ENCODE data around the gene CBARP.

DNA sequence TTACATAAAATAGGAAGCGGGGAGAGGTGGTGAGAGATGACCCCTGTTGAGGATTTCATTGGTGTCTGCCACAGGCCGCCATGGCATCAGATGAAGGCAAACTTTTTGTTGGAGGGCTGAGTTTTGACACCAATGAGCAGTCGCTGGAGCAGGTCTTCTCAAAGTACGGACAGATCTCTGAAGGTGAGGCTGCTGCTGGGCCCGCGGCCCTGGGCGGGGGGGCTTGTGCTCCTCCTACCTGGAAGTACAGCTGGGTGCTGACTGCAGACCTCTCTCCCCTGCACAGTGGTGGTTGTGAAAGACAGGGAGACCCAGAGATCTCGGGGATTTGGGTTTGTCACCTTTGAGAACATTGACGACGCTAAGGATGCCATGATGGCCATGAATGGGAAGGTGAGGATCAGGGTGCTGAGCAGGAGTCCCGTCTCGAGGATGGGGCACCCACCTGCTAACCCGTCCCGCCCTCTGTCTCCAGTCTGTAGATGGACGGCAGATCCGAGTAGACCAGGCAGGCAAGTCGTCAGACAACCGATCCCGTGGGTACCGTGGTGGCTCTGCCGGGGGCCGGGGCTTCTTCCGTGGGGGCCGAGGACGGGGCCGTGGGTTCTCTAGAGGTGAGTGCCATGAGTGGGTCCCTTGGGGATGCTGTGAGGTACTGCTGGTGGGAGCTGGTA lies 33.2 kb upstream of the CBARP start:
- TF ChIP-seq TCF7L2 (IDR thresholded peaks at IDR 0.05; ENCODE audit: borderline replicate concordance, low read depth, low read length) (no peak), ZNF776 (tag by site-specific recombination; IDR thresholded peaks at IDR 0.05; ENCODE audit: borderline replicate concordance) (no peak), ZNF292 (tag by site-specific recombination; IDR thresholded peaks at IDR 0.05; ENCODE audit: borderline replicate concordance, low read depth) (no peak), ZNF747 (tag by site-specific recombination; IDR thresholded peaks at IDR 0.05) (no peak), ZNF274 (IDR thresholded peaks at IDR 0.05; ENCODE audit: low read length) (no peak), ZNF274 (tag by site-specific recombination; IDR thresholded peaks at IDR 0.05; ENCODE audit: borderline replicate concordance) (no peak), SP2 (tag by site-specific recombination; IDR thresholded peaks at IDR 0.05) (no peak), ZXDB (tag by site-specific recombination; IDR thresholded peaks at IDR 0.05) (no peak), ZNF155 (tag by site-specific recombination; IDR thresholded peaks at IDR 0.05) (no peak), ZNF629 (tag by site-specific recombination; IDR thresholded peaks at IDR 0.05) (no peak), ZNF239 (tag by site-specific recombination; IDR thresholded peaks at IDR 0.05) (no peak), SCRT2 (tag by site-specific recombination; IDR thresholded peaks at IDR 0.05) (no peak)
- TF ChIP-seq, protein P1, sequence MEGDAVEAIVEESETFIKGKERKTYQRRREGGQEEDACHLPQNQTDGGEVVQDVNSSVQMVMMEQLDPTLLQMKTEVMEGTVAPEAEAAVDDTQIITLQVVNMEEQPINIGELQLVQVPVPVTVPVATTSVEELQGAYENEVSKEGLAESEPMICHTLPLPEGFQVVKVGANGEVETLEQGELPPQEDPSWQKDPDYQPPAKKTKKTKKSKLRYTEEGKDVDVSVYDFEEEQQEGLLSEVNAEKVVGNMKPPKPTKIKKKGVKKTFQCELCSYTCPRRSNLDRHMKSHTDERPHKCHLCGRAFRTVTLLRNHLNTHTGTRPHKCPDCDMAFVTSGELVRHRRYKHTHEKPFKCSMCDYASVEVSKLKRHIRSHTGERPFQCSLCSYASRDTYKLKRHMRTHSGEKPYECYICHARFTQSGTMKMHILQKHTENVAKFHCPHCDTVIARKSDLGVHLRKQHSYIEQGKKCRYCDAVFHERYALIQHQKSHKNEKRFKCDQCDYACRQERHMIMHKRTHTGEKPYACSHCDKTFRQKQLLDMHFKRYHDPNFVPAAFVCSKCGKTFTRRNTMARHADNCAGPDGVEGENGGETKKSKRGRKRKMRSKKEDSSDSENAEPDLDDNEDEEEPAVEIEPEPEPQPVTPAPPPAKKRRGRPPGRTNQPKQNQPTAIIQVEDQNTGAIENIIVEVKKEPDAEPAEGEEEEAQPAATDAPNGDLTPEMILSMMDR (tag by site-specific recombination; IDR thresholded peaks at IDR 0.05) = no peak

All from HEK293 (cell line).